CD4-positive, CD25-positive, alpha-beta regulatory T cell (primary cell): ENCODE data around the gene ABCA2. TPM values are rescaled to one million over a fixed set of nuclear protein-coding genes. Genes with fewer than 3 reads are reported as not detected.

Experiments used
- ATAC-seq, 2 donors: fragments of 150-1000 bp; cut with Tn5 transposase; one replicate each; pipeline ENCODE4 v1.10.0; 2021; ENCODE audit warnings: low read depth in 2 of 2, moderate number of reproducible peaks in 2 of 2, moderate library complexity in 1 of 2
- DNase-seq, 3 donors: peaks; one replicate each; pipeline versions ENCODE4 v3.0.0 to v3.0.0-alpha.2; 2012 to 2022; ENCODE audit warnings: mixed read lengths in 1 of 3
- H3K27ac ChIP-seq: one replicate; pipeline ENCODE4 v1.7.0; 2013; ENCODE audit warnings: mild to moderate bottlenecking, low read length; ENCODE audit not compliant: insufficient read depth, poor library complexity, severe bottlenecking
- H3K27me3 ChIP-seq: one replicate; pipeline ENCODE4 v1.7.0; 2013; ENCODE audit warnings: low read length; ENCODE audit not compliant: control insufficient read depth, insufficient read depth
- H3K36me3 ChIP-seq: one replicate; pipeline ENCODE4 v1.7.0; 2013; ENCODE audit warnings: mild to moderate bottlenecking, low read length, moderate library complexity; ENCODE audit not compliant: control insufficient read depth, insufficient read depth
- H3K4me1 ChIP-seq: 2 replicates; pipeline ENCODE4 v1.7.0; 2013; ENCODE audit warnings: mild to moderate bottlenecking, low read length; ENCODE audit not compliant: insufficient read depth, control insufficient read depth, poor library complexity, severe bottlenecking
- H3K4me3 ChIP-seq: one replicate; pipeline ENCODE4 v1.7.0; 2013; ENCODE audit warnings: low read depth, mild to moderate bottlenecking, low read length, moderate library complexity
- H3K9me3 ChIP-seq, 2 experiments: 1 replicate in 1 of 2; 2 replicates in 1 of 2; pipeline ENCODE4 v1.7.0; 2013; ENCODE audit warnings: low read length in 2 of 2, mild to moderate bottlenecking in 1 of 2, moderate library complexity in 1 of 2; ENCODE audit not compliant: control insufficient read depth in 2 of 2
- H3K27ac Mint-ChIP-seq, 3 donors: one replicate each; pipeline ENCODE4 v1.8.0; 2020 to 2022; ENCODE audit warnings: mild to moderate bottlenecking in 3 of 3, mixed read lengths in 3 of 3, moderate library complexity in 2 of 3
- H3K27me3 Mint-ChIP-seq: one replicate; pipeline ENCODE4 v1.8.0; 2022; ENCODE audit warnings: mild to moderate bottlenecking, mixed read lengths
- H3K36me3 Mint-ChIP-seq: one replicate; pipeline ENCODE4 v1.8.0; 2020; ENCODE audit warnings: mixed read lengths
- H3K4me1 Mint-ChIP-seq, 4 donors: one replicate each; pipeline ENCODE4 v1.8.0; 2020 to 2022; ENCODE audit warnings: mixed read lengths in 4 of 4, mild to moderate bottlenecking in 1 of 4
- H3K4me3 Mint-ChIP-seq, 4 donors: one replicate each; pipeline ENCODE4 v1.8.0; 2020 to 2022; ENCODE audit warnings: mild to moderate bottlenecking in 4 of 4, mixed read lengths in 4 of 4, moderate library complexity in 3 of 4
- H3K9me3 Mint-ChIP-seq, 7 donors: one replicate each; pipeline ENCODE4 v1.8.0; 2020 to 2022; ENCODE audit warnings: mixed read lengths in 7 of 7, mild to moderate bottlenecking in 3 of 7, moderate library complexity in 2 of 7
- polyA plus RNA-seq, 4 donors: library from polyadenylated mRNA; unstranded; fragments of 300-500 nt; fragmentation: Illumina TruSeq; gene quantifications; one replicate each; pipeline ENCODE4 v1.2.3, GENCODE V29; 2021
- total RNA-seq: library from RNA; stranded (reverse); gene quantifications from one replicate; pipeline ENCODE4 v1.2.3, GENCODE V29; 2022

ABCA2 gene
- total and polyA plus RNA-seq, 5 donors from 2014 or later: 3.8 to 135 (median 4.5) TPM

DNA sequence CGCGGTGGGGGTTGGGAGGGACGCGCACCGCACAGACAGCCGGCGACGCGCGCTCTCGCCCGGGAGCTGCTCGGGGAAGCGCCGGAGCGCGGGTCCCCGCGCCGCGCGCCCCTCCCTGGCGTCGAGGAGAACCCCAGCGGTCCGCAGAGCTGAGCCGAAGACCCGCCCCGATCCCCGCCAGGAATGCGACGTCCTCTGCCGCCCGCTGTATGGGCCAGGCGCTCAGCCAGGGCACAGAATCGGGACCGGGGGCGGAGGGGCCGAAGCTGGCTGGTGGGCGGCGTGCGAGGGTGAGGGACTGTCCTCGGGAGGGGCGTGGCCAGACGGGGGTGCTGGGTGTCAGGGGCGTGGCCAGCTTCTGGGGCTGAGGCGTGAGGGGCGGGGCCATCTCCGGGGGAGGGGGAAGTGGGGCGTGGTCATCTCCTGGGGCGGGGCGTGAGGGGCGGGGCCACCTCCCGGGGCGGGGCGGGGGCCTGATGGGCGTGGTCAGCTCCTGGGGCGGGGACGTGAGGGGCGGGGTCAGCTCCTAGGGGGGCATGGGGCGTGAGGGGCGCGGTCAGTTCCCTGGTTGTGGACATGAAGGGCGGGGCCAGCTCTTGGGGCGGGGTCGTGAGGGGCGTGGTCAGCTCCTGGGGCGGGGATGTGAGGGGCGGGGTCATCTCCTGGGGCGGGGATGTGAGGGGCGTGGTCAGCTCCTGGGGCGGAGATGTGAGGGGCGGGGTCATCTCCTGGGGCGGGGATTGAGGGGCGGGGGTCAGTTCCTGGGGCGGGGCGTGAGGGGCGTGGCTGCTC is 49.8 kb downstream of the ABCA2 start:
- Mint-ChIP-seq H3K4me1 (peaks cover 0 to 23% (median 5%) of the 10 kb centered on the region in 4 donors), H3K4me3 (no peak overlapping the region), H3K36me3 (no peaks in the 10 kb centered on the region), H3K9me3 (no peaks in the 10 kb centered on the region), H3K27ac (no peak overlapping the region), H3K27me3 (peaks cover 18% of the 10 kb centered on the region)
- DNase-seq (peak; percentile 40 to 71 (median 55)), ATAC-seq (peak; percentile 38 to 44)
- no peaks in the 10 kb centered on the region for H3K9me3 ChIP-seq
- no peak overlapping the region for H3K27ac ChIP-seq
- no peaks in the 10 kb centered on the region for H3K27me3 ChIP-seq
- no peak overlapping the region for H3K4me3 ChIP-seq
- H3K4me1 ChIP-seq: peaks cover 28% of the 10 kb centered on the region
- H3K36me3 ChIP-seq: no peaks in the 10 kb centered on the region

DNA sequence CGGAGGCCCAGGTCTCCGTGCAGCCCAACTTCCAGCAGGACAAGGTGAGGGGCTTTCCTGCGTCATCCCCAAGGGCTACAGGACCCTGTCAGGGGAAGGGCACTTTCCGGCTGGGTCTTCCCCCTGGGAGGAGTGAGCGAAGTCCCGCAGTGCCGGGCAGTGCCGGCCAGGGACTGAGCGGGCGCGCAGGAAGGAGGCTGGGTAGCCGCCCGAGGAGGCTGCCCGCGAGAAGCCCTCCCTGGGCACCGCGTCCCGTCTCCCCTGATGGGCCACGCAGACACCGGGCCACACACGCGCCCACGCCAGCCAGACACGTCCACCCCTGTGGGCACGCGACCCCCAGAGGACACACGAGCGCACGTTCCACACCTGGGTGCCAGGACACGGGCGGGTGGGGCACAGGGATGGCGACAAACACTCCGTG is 50.4 kb downstream of the ABCA2 start:
- Histone ChIP-seq H3K27ac (no peak overlapping the region), H3K4me3 (no peak overlapping the region), H3K9me3 (no peaks in the 10 kb centered on the region), H3K27me3 (no peaks in the 10 kb centered on the region), H3K4me1 (peaks cover 28% of the 10 kb centered on the region), H3K36me3 (no peaks in the 10 kb centered on the region)
- no peak for ATAC-seq
- Mint-ChIP-seq H3K27me3 (peaks cover 14% of the 10 kb centered on the region), H3K9me3 (no peaks in the 10 kb centered on the region), H3K36me3 (no peaks in the 10 kb centered on the region), H3K4me3 (peak overlapping the region in 2 of 4 donors; percentile 41 to 73), H3K27ac (no peak overlapping the region), H3K4me1 (peaks cover 0 to 23% (median 5%) of the 10 kb centered on the region in 4 donors)
- no peak for DNase-seq

- H3K36me3 ChIP-seq: no peaks in the 10 kb centered on the region
- H3K4me3 ChIP-seq: no peak within 1 kb of the TSS
- Mint-ChIP-seq H3K9me3 (no peaks in the 10 kb centered on the region), H3K27ac (no peak within 1 kb of the TSS), H3K4me1 (peaks cover 0 to 23% (median 5%) of the 10 kb centered on the region in 4 donors), H3K27me3 (peaks cover 11% of the 10 kb centered on the region), H3K4me3 (peak within 1 kb of the TSS in 3 of 4 donors; percentile 41 to 73 (median 73)), H3K36me3 (no peaks in the 10 kb centered on the region)
- H3K27ac ChIP-seq: no peak within 1 kb of the TSS
- H3K27me3 ChIP-seq: no peaks in the 10 kb centered on the region
- no peak for ATAC-seq
- no peaks in the 10 kb centered on the region for H3K9me3 ChIP-seq
- no peak for DNase-seq
- H3K4me1 ChIP-seq: peaks cover 28% of the 10 kb centered on the region
Observed at GRCh38 chr9:136977223-136977622, 50.8 kb downstream of the ABCA2 start, which contains the start of gene PTGDS. PTGDS (plus strand) TSS chr9:136977504; CDS start chr9:136977579, 75 bp downstream.

DNA sequence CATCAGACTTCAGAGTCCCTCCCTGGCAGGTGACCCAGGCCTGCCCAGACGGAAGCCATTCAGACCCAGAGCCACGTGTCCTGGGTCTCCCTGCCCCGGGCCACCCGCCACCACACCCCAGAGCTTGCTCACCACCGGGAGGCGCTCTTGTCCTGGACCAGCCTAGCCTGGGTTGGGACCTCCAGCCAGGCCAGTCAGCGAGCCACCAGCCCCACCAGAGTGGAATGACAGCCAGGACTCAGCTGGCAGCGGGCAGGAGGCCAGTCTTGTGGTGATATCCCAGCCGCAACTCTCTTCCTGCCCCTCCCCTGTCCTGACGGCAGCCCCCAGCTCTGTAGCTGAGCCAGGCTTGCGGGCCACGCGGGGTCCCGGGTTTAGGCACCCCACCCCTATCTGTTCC is 52.4 kb downstream of the ABCA2 start:
- no peak overlapping the region for H3K27ac Mint-ChIP-seq
- H3K9me3 Mint-ChIP-seq: no peaks in the 10 kb centered on the region
- Histone ChIP-seq H3K4me3 (no peak overlapping the region), H3K9me3 (no peaks in the 10 kb centered on the region), H3K4me1 (peaks cover 28% of the 10 kb centered on the region), H3K27ac (no peak overlapping the region), H3K27me3 (no peaks in the 10 kb centered on the region), H3K36me3 (no peaks in the 10 kb centered on the region)
- peak overlapping the region in 3 of 4 donors; percentile 24 to 73 (median 26) for H3K4me3 Mint-ChIP-seq
- ATAC-seq (no peak), DNase-seq (peak in 1 of 3 donors; percentile 38)
- H3K27me3 Mint-ChIP-seq: peaks cover 7% of the 10 kb centered on the region
- peaks cover 0 to 23% (median 5%) of the 10 kb centered on the region in 4 donors for H3K4me1 Mint-ChIP-seq
- H3K36me3 Mint-ChIP-seq: no peaks in the 10 kb centered on the region

GRCh38 chr9:136974817-136975535 is 53.1 kb downstream of the ABCA2 start:
- Mint-ChIP-seq H3K9me3 (no peaks in the 10 kb centered on the region), H3K4me3 (peak overlapping the region in 2 of 4 donors; percentile 26 to 31), H3K36me3 (no peaks in the 10 kb centered on the region), H3K27ac (no peak overlapping the region), H3K27me3 (peaks cover 5% of the 10 kb centered on the region), H3K4me1 (peaks cover 0 to 23% (median 5%) of the 10 kb centered on the region in 4 donors)
- Histone ChIP-seq H3K27ac (no peak overlapping the region), H3K4me1 (peaks cover 28% of the 10 kb centered on the region), H3K36me3 (no peaks in the 10 kb centered on the region), H3K9me3 (no peaks in the 10 kb centered on the region), H3K27me3 (no peaks in the 10 kb centered on the region), H3K4me3 (peak overlapping the region; percentile 26)
- ATAC-seq (peak in 1 of 2 donors; percentile 8), DNase-seq (peak in 1 of 3 donors; percentile 67)

DNA sequence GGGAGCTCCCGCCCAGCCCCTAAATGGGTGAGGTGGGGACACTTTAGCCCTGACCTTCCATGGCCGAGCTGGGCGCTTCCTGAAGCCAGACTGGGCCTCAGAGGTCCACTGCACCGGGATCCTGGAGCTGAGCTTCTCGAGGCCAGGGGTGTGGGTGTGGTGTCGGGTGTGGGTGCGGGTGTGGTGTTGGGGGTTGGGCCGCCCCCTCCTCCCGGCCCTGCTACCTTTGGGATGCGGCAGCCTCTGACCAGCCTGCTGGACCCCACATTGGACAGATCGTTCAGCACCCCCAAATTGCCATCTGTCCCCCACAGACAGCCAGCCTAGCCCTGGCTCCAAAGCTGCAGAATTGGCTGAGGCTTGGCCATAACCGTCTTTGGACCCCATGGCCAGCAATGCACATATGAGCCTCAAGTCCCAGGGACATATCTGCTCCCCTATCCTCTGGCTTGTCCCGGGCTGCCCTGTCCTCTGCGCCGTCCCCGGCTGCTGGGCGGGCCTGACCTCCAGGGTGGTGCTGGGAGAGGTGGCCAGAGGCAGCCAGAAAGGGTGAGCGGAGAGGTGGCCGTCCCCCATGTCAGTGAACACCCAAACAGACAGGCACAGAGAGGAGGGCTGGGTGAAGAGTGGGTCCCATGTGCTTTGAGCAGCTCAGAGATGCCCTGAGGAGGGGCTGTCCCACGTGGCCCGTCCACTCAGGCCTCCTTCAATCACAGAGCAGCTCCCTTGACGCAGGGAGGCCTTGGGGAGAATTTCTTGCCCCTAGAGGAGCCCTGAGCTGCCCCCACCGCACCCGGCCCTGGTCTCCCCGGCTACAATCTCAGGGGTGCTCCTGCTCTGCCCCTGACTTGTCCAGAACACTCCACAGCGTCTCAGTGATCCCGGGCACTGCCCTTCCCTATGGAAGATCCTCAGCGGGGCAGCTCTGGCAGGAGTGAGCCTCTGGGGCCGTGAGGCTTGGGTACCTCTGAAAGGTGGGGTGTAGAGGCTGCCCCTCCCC is 54.1 kb downstream of the ABCA2 start:
- Histone ChIP-seq H3K9me3 (no peaks in the 10 kb centered on the region), H3K27ac (no peak overlapping the region), H3K4me1 (peaks cover 28% of the 10 kb centered on the region), H3K36me3 (no peaks in the 10 kb centered on the region), H3K4me3 (no peak overlapping the region), H3K27me3 (no peaks in the 10 kb centered on the region)
- ATAC-seq (no peak), DNase-seq (no peak)
- H3K9me3 Mint-ChIP-seq: no peaks in the 10 kb centered on the region
- peaks cover 0 to 23% (median 5%) of the 10 kb centered on the region in 4 donors for H3K4me1 Mint-ChIP-seq
- no peaks in the 10 kb centered on the region for H3K36me3 Mint-ChIP-seq
- no peak overlapping the region for H3K27ac Mint-ChIP-seq
- peaks cover 5% of the 10 kb centered on the region for H3K27me3 Mint-ChIP-seq
- H3K4me3 Mint-ChIP-seq: no peak overlapping the region

DNA sequence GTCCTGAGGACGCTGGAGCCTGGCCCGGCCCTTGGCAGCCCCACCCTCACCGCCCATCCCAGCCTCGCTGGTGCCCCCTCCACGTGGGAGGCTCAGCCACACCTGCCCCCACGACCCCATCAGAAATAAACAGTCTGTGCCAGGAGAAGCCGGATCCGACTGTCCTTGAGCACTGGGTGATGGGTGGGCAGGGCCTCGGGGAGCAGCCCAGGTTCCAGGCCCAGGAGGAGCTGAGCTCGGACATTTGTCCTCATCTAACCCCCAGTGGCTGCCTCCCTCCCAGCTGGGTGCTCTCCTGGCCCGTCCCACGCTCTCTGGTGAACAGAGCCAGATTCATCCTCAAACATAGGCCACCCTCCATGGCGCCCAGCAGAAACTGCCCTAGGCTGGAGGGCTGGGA is 55.3 kb downstream of the ABCA2 start:
- H3K27me3 ChIP-seq: no peaks in the 10 kb centered on the region
- peaks cover 26% of the 10 kb centered on the region for H3K4me1 ChIP-seq
- no peaks in the 10 kb centered on the region for H3K36me3 Mint-ChIP-seq

More for the DNA sequence above, 55.3 kb downstream of the ABCA2 start:
- ATAC-seq: no peak
- Mint-ChIP-seq H3K4me1 (peaks cover 0 to 23% (median 5%) of the 10 kb centered on the region in 4 donors), H3K27me3 (peaks cover 5% of the 10 kb centered on the region), H3K9me3 (no peaks in the 10 kb centered on the region), H3K4me3 (no peak overlapping the region), H3K27ac (no peak overlapping the region)
- H3K9me3 ChIP-seq: no peaks in the 10 kb centered on the region
- no peak overlapping the region for H3K4me3 ChIP-seq
- no peak for DNase-seq
- H3K36me3 ChIP-seq: no peaks in the 10 kb centered on the region
- no peak overlapping the region for H3K27ac ChIP-seq
